Caco-2 (cell line): ENCODE measurements around the gene RMI2. TPM values are rescaled to one million over a fixed set of nuclear protein-coding genes. Genes with fewer than 3 reads are reported as not detected.

Experiments used
- BruUV-seq: library from RNA; stranded (reverse); fragments of 400-500 nt; replicated peaks from 2 replicates; lab custom pipeline; 2021; lab: Mats Ljungman, UMichigan
- CTCF ChIA-PET: fragments of 300-600 bp; sonication (Branson Sonifier 250); formaldehyde crosslinking; loops from one replicate; lab custom pipeline; 2022; ENCODE audit warnings: antibody characterized with exemption; lab: Charles Lee
- POLR2A ChIA-PET: fragments of 300-600 bp; sonication (Branson Sonifier 250); formaldehyde crosslinking; loops from one replicate; lab custom pipeline; 2022; ENCODE audit warnings: antibody characterized with exemption; lab: Charles Lee
- DNase-seq, 2 experiments: peaks; one replicate each; pipeline versions ENCODE4 v3.0.0 to v3.0.0-alpha.2; 2020 to 2022
- H3K27me3 ChIP-seq: replicated peaks from 2 replicates; pipeline ENCODE4 v1.6.0; 2011; ENCODE audit warnings: low read length; ENCODE audit not compliant: control insufficient read depth, insufficient read depth
- H3K36me3 ChIP-seq: 2 replicates; pipeline ENCODE4 v1.5.1; 2011; ENCODE audit warnings: low read length; ENCODE audit not compliant: control insufficient read depth, insufficient read depth
- H3K4me1 ChIP-seq: fragments of 250-450 bp; sonication (Bioruptor Pico); 2 replicates; pipeline ENCODE4 v1.5.1; 2020; ENCODE audit warnings: mild to moderate bottlenecking
- H3K4me3 ChIP-seq: 2 replicates; pipeline ENCODE4 v1.5.1; 2011; ENCODE audit warnings: low read depth, mild to moderate bottlenecking, control low read depth, low read length
- H3K9me3 ChIP-seq: fragments of 250-450 bp; sonication (Bioruptor Pico); 2 replicates; pipeline ENCODE4 v1.5.1; 2020; ENCODE audit warnings: mild to moderate bottlenecking, moderate library complexity
- H3K27ac Mint-ChIP-seq: one replicate; pipeline ENCODE4 v1.8.0; 2022; ENCODE audit warnings: mixed read lengths; ENCODE audit not compliant: unreplicated experiment
- H3K27me3 Mint-ChIP-seq: one replicate; pipeline ENCODE4 v1.8.0; 2022; ENCODE audit warnings: mixed read lengths; ENCODE audit not compliant: insufficient read depth, unreplicated experiment
- H3K36me3 Mint-ChIP-seq: one replicate; pipeline ENCODE4 v1.8.0; 2022; ENCODE audit warnings: mild to moderate bottlenecking, mixed read lengths; ENCODE audit not compliant: insufficient read depth, unreplicated experiment
- H3K4me1 Mint-ChIP-seq: one replicate; pipeline ENCODE4 v1.8.0; 2022; ENCODE audit warnings: low read depth, mixed read lengths; ENCODE audit not compliant: unreplicated experiment
- H3K4me3 Mint-ChIP-seq: one replicate; pipeline ENCODE4 v1.8.0; 2022; ENCODE audit warnings: mild to moderate bottlenecking, moderate library complexity, mixed read lengths; ENCODE audit not compliant: unreplicated experiment
- H3K9me3 Mint-ChIP-seq: one replicate; pipeline ENCODE4 v1.8.0; 2022; ENCODE audit warnings: mixed read lengths; ENCODE audit not compliant: unreplicated experiment
- intact Hi-C: fragments of 100-400 bp; cut with micrococcal nuclease; formaldehyde crosslinking; loops from one replicate; pipeline ENCODE4 v1.10.0; 2022; ENCODE audit not compliant: unreplicated experiment
- total RNA-seq: library from RNA; stranded (reverse); gene quantifications from 2 replicates; pipeline ENCODE4 v1.2.3, GENCODE V29; 2022
- TF ChIP-seq, protein P1 (sequence below), 2 experiments: fragments of 200-600 bp in 1 of 2; IDR thresholded peaks; 1 replicate in 1 of 2; 2 replicates in 1 of 2; pipeline versions ENCODE4 v1.5.1 to v1.8.0; 2011 to 2022; ENCODE audit warnings: antibody characterized with exemption in 1 of 2, control low read depth in 1 of 2, inconsistent platforms in 1 of 2, low read depth in 1 of 2, low read length in 1 of 2, mild to moderate bottlenecking in 1 of 2, moderate library complexity in 1 of 2; ENCODE audit not compliant: insufficient read depth in 1 of 2, severe bottlenecking in 1 of 2, unreplicated experiment in 1 of 2

RMI2 gene
- total RNA-seq, 1 experiment from 2014 or later, result 52.7 TPM

DNA sequence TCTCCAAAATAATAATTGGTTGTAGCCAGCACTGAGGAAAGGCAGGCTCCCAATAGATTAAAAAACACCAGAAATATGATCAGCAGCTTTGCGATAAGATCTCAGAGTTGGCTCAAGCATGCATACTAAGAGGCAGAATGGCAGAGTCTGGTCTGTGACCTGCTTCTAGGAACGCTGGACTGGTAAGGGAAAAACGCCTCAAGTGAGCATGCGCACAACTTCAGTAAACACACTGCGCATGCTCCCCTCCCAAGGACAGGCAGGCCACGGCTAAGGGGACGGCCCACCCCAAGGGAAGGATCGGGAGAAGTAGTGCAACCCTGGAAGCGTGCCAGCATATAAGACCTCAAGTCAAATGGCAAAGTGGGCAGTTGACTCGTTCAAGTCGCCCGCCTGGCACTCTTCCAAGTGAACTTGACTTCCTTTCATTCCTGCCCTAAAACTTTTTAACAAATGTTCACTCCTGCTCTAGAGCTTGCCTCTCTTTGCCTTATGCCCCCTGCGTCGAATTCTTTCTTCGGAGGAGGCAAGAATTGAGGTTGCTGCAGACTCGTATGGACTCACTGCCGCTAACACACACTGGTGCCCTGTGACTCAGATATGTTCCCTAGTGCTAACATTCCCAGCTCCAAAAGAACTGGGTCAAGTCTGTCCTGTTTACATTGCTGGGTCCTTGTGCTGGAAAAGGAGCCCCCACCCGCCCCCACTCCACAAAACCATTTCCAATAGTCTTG is 41.7 kb upstream of the RMI2 start:
- CTCF ChIA-PET, result no interaction called here
- Mint-ChIP-seq H3K36me3 (no peaks in the 10 kb centered on the region), H3K27ac (no peak overlapping the region), H3K27me3 (no peaks in the 10 kb centered on the region), H3K4me1 (no peaks in the 10 kb centered on the region), H3K9me3 (no peaks in the 10 kb centered on the region), H3K4me3 (no peak overlapping the region)
- intact Hi-C loops, result no loop called here
- H3K9me3 ChIP-seq, result no peaks in the 10 kb centered on the region
- H3K27me3 ChIP-seq, result no peaks in the 10 kb centered on the region
- H3K4me3 ChIP-seq, result no peak overlapping the region
- TF ChIP-seq, protein P1, sequence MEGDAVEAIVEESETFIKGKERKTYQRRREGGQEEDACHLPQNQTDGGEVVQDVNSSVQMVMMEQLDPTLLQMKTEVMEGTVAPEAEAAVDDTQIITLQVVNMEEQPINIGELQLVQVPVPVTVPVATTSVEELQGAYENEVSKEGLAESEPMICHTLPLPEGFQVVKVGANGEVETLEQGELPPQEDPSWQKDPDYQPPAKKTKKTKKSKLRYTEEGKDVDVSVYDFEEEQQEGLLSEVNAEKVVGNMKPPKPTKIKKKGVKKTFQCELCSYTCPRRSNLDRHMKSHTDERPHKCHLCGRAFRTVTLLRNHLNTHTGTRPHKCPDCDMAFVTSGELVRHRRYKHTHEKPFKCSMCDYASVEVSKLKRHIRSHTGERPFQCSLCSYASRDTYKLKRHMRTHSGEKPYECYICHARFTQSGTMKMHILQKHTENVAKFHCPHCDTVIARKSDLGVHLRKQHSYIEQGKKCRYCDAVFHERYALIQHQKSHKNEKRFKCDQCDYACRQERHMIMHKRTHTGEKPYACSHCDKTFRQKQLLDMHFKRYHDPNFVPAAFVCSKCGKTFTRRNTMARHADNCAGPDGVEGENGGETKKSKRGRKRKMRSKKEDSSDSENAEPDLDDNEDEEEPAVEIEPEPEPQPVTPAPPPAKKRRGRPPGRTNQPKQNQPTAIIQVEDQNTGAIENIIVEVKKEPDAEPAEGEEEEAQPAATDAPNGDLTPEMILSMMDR (IDR thresholded peaks at IDR 0.05; ENCODE audit: insufficient read depth in 1 of 2, low read depth in 1 of 2, low read length in 1 of 2, severe bottlenecking in 1 of 2, unreplicated experiment in 1 of 2), result no peak
- no TSS peak for BruUV-seq
- DNase-seq, result no peak
- H3K36me3 ChIP-seq, result no peaks in the 10 kb centered on the region
- H3K4me1 ChIP-seq, result no peaks in the 10 kb centered on the region
- POLR2A ChIA-PET, result no interaction called here

DNA sequence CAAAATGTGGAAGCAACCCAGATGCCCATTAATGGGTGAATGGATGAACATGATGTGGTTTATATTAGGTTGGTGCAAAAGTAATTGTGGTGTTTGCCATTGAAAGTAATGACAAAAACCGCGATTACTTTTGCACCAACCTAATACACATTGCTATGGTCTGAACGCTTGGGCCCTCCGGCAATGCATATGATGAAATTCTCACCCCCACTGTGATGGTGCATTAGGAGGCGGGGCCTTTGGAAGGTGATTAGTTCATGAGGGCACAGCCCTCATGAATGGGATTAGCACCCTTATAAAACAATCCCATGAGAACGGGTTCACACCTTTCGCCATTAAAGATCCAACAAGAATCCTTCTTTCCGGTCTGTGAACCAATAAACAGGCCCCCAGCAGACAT is 38.9 kb upstream of the RMI2 start:
- H3K4me1 ChIP-seq, result 0 out of 2 replicates have a peak, but pooled peaks cover 4% of the 10 kb centered on the region
- BruUV-seq, result no TSS peak
- intact Hi-C loops, result no loop called here
- H3K36me3 ChIP-seq, result no peaks in the 10 kb centered on the region
- TF ChIP-seq, protein P1 (IDR thresholded peaks at IDR 0.05; ENCODE audit: insufficient read depth in 1 of 2, low read depth in 1 of 2, low read length in 1 of 2, severe bottlenecking in 1 of 2, unreplicated experiment in 1 of 2), result no peak
- Mint-ChIP-seq H3K4me1 (no peaks in the 10 kb centered on the region), H3K36me3 (no peaks in the 10 kb centered on the region), H3K4me3 (no peak overlapping the region), H3K27me3 (no peaks in the 10 kb centered on the region), H3K9me3 (no peaks in the 10 kb centered on the region), H3K27ac (no peak overlapping the region)
- ChIA-PET POLR2A (no interaction called here), CTCF (no interaction called here)
- no peaks in the 10 kb centered on the region for H3K27me3 ChIP-seq
- H3K9me3 ChIP-seq, result no peaks in the 10 kb centered on the region
- no peak overlapping the region for H3K4me3 ChIP-seq
- DNase-seq, result no peak

DNA sequence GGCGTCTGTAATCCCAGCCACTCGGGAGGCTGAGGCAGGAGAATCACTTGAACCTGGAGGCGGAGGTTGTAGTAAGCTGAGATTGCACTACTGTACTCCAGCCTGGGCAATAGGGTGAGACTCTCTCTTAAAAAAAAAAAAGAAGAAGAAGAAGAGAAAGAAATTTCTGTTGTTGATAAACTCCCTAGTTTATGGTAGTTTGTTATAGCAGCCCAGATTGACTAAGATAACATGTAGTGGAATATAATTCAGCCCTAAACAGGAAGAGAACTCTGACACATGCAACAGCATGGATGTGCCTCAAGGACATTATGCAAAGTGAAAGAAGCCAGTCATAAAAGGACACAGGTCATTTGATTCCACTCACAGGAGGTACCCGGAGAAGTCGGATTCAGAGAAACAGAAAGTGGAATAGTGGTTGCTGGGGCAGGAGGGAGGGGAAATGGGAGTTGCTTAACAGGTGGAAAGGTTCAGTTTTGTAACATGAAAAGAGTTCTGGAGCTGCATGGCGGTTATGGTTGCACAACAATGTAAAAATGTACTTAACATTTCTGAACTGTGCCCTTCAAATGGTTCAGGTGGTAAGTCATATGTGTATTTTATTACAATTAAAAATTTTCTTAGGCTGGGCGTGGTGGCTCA is 38.1 kb upstream of the RMI2 start:
- no peaks in the 10 kb centered on the region for H3K36me3 Mint-ChIP-seq

More for the DNA sequence above, 38.1 kb upstream of the RMI2 start:
- no peak for DNase-seq
- Histone ChIP-seq H3K9me3 (no peaks in the 10 kb centered on the region), H3K27me3 (no peaks in the 10 kb centered on the region), H3K4me1 (peaks cover 9% of the 10 kb centered on the region), H3K4me3 (no peak overlapping the region), H3K36me3 (no peaks in the 10 kb centered on the region)
- TF ChIP-seq, protein P1 (IDR thresholded peaks at IDR 0.05; ENCODE audit: insufficient read depth in 1 of 2, low read depth in 1 of 2, low read length in 1 of 2, severe bottlenecking in 1 of 2, unreplicated experiment in 1 of 2), result no peak
- Mint-ChIP-seq H3K9me3 (no peaks in the 10 kb centered on the region), H3K27me3 (no peaks in the 10 kb centered on the region), H3K27ac (no peak overlapping the region), H3K4me3 (no peak overlapping the region), H3K4me1 (no peaks in the 10 kb centered on the region)
- intact Hi-C loops, result no loop called here
- POLR2A ChIA-PET, result no interaction called here
- BruUV-seq, result no TSS peak
- CTCF ChIA-PET, result interaction anchor here (1.0 kb wide), 1 partner anchor 50 kb away, joined by 3 read pairs; no protein-coding TSS in a partner anchor
